ENCODE measurements around the gene SGPP1.

Gene SGPP1

DNA sequence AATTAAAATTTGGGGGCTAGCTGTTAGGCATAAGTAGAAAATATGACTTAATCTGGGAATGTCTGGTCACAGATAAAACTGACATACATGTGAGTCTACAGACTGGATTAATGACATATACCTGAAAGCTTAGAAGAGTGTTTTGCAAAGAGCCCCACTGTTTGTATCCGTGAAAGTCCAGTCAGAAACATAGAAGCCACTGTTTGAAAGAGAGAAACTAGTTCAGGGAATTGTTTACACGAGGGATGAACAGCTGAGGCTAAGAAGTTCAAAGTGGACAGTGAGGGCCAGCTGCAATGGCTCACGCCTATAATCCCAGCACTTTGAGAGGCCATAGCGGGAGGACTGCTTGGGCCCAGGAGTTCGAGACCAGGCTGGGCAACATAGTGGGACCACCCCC, 36.2 kb upstream of the SGPP1 start (continued):
- TF ChIP-seq, protein P1, sequence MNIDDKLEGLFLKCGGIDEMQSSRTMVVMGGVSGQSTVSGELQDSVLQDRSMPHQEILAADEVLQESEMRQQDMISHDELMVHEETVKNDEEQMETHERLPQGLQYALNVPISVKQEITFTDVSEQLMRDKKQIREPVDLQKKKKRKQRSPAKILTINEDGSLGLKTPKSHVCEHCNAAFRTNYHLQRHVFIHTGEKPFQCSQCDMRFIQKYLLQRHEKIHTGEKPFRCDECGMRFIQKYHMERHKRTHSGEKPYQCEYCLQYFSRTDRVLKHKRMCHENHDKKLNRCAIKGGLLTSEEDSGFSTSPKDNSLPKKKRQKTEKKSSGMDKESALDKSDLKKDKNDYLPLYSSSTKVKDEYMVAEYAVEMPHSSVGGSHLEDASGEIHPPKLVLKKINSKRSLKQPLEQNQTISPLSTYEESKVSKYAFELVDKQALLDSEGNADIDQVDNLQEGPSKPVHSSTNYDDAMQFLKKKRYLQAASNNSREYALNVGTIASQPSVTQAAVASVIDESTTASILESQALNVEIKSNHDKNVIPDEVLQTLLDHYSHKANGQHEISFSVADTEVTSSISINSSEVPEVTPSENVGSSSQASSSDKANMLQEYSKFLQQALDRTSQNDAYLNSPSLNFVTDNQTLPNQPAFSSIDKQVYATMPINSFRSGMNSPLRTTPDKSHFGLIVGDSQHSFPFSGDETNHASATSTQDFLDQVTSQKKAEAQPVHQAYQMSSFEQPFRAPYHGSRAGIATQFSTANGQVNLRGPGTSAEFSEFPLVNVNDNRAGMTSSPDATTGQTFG (tag by site-specific recombination; IDR thresholded peaks at IDR 0.05; ENCODE audit: borderline replicate concordance) = no peak

DNA sequence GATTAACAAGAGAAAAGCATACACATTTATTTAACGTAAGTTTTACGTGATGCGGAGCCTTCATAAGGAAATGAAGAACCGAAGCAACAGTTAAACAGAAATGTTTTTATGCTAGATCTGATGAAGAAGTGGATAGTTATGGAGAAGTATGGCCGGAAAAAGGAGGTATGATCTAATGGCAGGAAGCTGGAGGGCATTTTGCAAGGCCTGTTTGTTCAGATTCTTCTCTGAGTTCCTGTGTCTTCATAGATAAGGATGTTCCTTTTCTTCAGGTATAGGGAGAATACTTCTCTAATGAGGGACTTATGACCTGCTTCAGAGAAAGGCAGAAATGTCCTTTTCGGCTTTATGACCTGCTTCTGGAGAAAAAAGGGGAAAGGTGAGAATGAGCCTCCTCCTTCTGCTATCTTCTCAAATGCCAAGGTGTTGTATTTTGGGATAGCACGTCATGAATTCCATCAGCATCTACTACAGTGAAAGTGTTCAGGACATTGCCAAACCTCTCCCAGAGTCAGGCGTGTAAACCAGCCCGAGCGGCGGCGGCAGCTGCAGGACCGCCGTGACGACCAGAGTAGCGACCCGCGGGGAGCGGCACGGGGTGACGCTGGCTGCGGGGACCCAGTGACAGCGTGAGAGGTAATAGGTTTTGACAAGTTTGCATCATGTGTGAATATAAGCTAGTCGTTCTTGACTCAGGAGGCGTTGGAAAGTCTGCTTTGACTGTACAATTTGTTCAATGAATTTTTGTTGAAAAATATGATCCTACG, 33.7 kb upstream of the SGPP1 start:
- POLR2A ChIA-PET = interaction anchor here (0.7 kb wide), 1 partner anchor 7 kb away, joined by 3 read pairs; no protein-coding TSS in a partner anchor
- no peaks in the 10 kb centered on the region for H3K36me3 ChIP-seq (ENCODE audit: control insufficient read depth in 2 of 2, insufficient read depth in 1 of 2, low read length in 2 of 2)
- CTCF ChIA-PET = interaction anchor here (0.6 kb wide), 1 partner anchor 543 kb away, joined by 3 read pairs; no protein-coding TSS in a partner anchor

DNA sequence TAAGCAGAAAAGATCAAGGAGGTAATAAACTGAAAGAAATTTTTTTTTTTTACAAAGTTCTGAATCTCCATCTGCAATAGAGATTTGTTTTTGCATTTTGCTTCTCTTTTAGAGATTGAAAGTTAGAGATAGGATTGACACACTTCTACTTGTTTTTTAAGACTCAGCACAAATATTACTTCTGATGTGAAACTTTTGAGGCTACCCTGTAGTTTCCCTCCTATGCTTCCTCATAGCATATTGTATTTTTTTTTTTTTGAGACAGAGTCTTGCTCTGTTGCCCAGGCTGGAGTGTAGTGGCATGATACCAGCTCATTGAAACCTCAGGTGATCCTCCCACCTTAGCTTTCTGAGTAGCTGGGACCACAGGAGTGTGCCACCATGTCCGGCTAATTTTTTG, 32.1 kb upstream of the SGPP1 start:
- H3K4me3 ChIP-seq (ENCODE audit: low read depth, low read length) = no peak overlapping the region
- POLR2A ChIA-PET = no interaction called here
- H3K9me3 ChIP-seq (ENCODE audit: control insufficient read depth, insufficient read depth, low read depth, low read length) = no peaks in the 10 kb centered on the region
- H3K36me3 ChIP-seq (ENCODE audit: control insufficient read depth in 2 of 2, insufficient read depth in 1 of 2, low read length in 2 of 2) = no peaks in the 10 kb centered on the region; a peak in 1 of 3 replicates
- no peaks in the 10 kb centered on the region for H3K4me1 ChIP-seq (ENCODE audit: control insufficient read depth, insufficient read depth, low read length)
- no peak overlapping the region for H3K27ac ChIP-seq (ENCODE audit: extremely low read depth, low read depth, low read length)
- CTCF ChIA-PET = no interaction called here
- TF ChIP-seq ZNF169 (tag by site-specific recombination; IDR thresholded peaks at IDR 0.05) = no peak
- TF ChIP-seq ZNF571 (tag by site-specific recombination; IDR thresholded peaks at IDR 0.05) = no peak
- no peak for TF ChIP-seq MEIS1 (CRISPR knock-in tag; IDR thresholded peaks at IDR 0.05; ENCODE audit: borderline replicate concordance)
- TF ChIP-seq ZNF239 (tag by site-specific recombination; IDR thresholded peaks at IDR 0.05) = no peak
- TF ChIP-seq ZNF248 (tag by site-specific recombination; IDR thresholded peaks at IDR 0.05) = no peak
- TF ChIP-seq ZNF394 (tag by site-specific recombination; IDR thresholded peaks at IDR 0.05; ENCODE audit: borderline replicate concordance) = no peak
- TF ChIP-seq, protein P2, sequence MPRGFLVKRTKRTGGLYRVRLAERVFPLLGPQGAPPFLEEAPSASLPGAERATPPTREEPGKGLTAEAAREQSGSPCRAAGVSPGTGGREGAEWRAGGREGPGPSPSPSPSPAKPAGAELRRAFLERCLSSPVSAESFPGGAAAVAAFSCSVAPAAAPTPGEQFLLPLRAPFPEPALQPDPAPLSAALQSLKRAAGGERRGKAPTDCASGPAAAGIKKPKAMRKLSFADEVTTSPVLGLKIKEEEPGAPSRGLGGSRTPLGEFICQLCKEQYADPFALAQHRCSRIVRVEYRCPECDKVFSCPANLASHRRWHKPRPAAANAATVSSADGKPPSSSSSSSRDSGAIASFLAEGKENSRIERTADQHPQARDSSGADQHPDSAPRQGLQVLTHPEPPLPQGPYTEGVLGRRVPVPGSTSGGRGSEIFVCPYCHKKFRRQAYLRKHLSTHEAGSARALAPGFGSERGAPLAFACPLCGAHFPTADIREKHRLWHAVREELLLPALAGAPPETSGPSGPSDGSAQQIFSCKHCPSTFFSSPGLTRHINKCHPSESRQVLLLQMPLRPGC (tag by site-specific recombination; IDR thresholded peaks at IDR 0.05) = no peak
- no peak for TF ChIP-seq ZNF629 (tag by site-specific recombination; IDR thresholded peaks at IDR 0.05)
- TF ChIP-seq ZBTB1 (tag by site-specific recombination; IDR thresholded peaks at IDR 0.05) = no peak
- TF ChIP-seq ZSCAN23 (tag by site-specific recombination; IDR thresholded peaks at IDR 0.05) = no peak
- no peak for TF ChIP-seq KLF7 (tag by site-specific recombination; IDR thresholded peaks at IDR 0.05; ENCODE audit: borderline replicate concordance)

More for the DNA sequence above, 33.7 kb upstream of the SGPP1 start:
- Histone ChIP-seq H3K4me1 (ENCODE audit: control insufficient read depth, insufficient read depth, low read length) (no peaks in the 10 kb centered on the region), H3K27ac (ENCODE audit: extremely low read depth, low read depth, low read length) (no peak overlapping the region), H3K4me3 (ENCODE audit: low read depth, low read length) (no peak overlapping the region), H3K9me3 (ENCODE audit: control insufficient read depth, insufficient read depth, low read depth, low read length) (no peaks in the 10 kb centered on the region)
- TF ChIP-seq ZNF785 (tag by site-specific recombination; IDR thresholded peaks at IDR 0.05) (no peak), ZNF830 (tag by site-specific recombination; IDR thresholded peaks at IDR 0.05; ENCODE audit: low read depth) (no peak), ZNF585B (tag by site-specific recombination; IDR thresholded peaks at IDR 0.05) (no peak), ZSCAN23 (tag by site-specific recombination; IDR thresholded peaks at IDR 0.05) (no peak), ZBTB20 (tag by site-specific recombination; IDR thresholded peaks at IDR 0.05) (no peak)
- TF ChIP-seq, protein P3, sequence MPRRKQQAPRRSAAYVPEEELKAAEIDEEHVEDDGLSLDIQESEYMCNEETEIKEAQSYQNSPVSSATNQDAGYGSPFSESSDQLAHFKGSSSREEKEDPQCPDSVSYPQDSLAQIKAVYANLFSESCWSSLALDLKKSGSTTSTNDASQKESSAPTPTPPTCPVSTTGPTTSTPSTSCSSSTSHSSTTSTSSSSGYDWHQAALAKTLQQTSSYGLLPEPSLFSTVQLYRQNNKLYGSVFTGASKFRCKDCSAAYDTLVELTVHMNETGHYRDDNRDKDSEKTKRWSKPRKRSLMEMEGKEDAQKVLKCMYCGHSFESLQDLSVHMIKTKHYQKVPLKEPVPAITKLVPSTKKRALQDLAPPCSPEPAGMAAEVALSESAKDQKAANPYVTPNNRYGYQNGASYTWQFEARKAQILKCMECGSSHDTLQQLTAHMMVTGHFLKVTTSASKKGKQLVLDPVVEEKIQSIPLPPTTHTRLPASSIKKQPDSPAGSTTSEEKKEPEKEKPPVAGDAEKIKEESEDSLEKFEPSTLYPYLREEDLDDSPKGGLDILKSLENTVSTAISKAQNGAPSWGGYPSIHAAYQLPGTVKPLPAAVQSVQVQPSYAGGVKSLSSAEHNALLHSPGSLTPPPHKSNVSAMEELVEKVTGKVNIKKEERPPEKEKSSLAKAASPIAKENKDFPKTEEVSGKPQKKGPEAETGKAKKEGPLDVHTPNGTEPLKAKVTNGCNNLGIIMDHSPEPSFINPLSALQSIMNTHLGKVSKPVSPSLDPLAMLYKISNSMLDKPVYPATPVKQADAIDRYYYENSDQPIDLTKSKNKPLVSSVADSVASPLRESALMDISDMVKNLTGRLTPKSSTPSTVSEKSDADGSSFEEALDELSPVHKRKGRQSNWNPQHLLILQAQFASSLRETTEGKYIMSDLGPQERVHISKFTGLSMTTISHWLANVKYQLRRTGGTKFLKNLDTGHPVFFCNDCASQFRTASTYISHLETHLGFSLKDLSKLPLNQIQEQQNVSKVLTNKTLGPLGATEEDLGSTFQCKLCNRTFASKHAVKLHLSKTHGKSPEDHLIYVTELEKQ (tag by site-specific recombination; IDR thresholded peaks at IDR 0.05; ENCODE audit: borderline replicate concordance) = no peak
- TF ChIP-seq, protein P4, sequence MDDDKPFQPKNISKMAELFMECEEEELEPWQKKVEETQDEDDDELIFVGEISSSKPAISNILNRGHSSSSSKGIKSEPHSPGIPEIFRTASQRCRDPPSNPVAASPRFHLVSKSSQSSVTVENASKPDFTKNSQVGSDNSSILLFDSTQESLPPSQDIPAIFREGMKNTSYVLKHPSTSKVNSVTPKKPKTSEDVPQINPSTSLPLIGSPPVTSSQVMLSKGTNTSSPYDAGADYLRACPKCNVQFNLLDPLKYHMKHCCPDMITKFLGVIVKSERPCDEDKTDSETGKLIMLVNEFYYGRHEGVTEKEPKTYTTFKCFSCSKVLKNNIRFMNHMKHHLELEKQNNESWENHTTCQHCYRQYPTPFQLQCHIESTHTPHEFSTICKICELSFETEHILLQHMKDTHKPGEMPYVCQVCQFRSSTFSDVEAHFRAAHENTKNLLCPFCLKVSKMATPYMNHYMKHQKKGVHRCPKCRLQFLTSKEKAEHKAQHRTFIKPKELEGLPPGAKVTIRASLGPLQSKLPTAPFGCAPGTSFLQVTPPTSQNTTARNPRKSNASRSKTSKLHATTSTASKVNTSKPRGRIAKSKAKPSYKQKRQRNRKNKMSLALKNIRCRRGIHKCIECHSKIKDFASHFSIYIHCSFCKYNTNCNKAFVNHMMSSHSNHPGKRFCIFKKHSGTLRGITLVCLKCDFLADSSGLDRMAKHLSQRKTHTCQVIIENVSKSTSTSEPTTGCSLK (tag by site-specific recombination; IDR thresholded peaks at IDR 0.05) = no peak
- TF ChIP-seq, protein P5, sequence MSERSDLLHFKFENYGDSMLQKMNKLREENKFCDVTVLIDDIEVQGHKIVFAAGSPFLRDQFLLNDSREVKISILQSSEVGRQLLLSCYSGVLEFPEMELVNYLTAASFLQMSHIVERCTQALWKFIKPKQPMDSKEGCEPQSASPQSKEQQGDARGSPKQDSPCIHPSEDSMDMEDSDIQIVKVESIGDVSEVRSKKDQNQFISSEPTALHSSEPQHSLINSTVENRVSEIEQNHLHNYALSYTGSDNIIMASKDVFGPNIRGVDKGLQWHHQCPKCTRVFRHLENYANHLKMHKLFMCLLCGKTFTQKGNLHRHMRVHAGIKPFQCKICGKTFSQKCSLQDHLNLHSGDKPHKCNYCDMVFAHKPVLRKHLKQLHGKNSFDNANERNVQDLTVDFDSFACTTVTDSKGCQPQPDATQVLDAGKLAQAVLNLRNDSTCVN (tag by site-specific recombination; optimal IDR thresholded peaks at IDR 0.05) = no peak

All from HEK293 (cell line).